Activated CD8-positive, alpha-beta memory T cell treated with anti-CD3 and anti-CD28 coated beads, Interleukin-2, amount 10 ng/mL, durations not matched to agents 7 days and 5 days (primary cell): Measurements from ENCODE around the gene PCDHGA3. TPM values are rescaled to one million over a fixed set of nuclear protein-coding genes. Genes with fewer than 3 reads are reported as not detected.
"Not testable (repeated sequence)": the region's sequence is repeated elsewhere in the genome, so short reads cannot be mapped to it uniquely, and the experiment has no call there.

ENCODE experiments used
- ATAC-seq: fragments of 150-1000 bp; cut with Tn5 transposase; one replicate; pipeline ENCODE4 v1.10.0; 2021; ENCODE audit warnings: moderate library complexity
- CTCF ChIA-PET: fragments of 350-600 bp; sonication (Branson Sonifier 250); formaldehyde crosslinking; loops from one replicate; lab custom pipeline; 2021; ENCODE audit warnings: antibody characterized with exemption; lab: Charles Lee
- DNase-seq: peaks from one replicate; pipeline ENCODE4 v3.0.0-alpha.2; 2020
- H3K27ac Mint-ChIP-seq: one replicate; pipeline ENCODE4 v1.8.0; 2021; ENCODE audit warnings: mild to moderate bottlenecking, mixed read lengths
- H3K27me3 Mint-ChIP-seq: one replicate; pipeline ENCODE4 v1.8.0; 2021; ENCODE audit warnings: mixed read lengths
- H3K36me3 Mint-ChIP-seq: one replicate; pipeline ENCODE4 v1.8.0; 2021; ENCODE audit warnings: mild to moderate bottlenecking, mixed read lengths
- H3K4me1 Mint-ChIP-seq: one replicate; pipeline ENCODE4 v1.8.0; 2021; ENCODE audit warnings: mixed read lengths
- H3K4me3 Mint-ChIP-seq: one replicate; pipeline ENCODE4 v1.8.0; 2021; ENCODE audit warnings: mild to moderate bottlenecking, moderate library complexity, mixed read lengths
- H3K9me3 Mint-ChIP-seq: one replicate; pipeline ENCODE4 v1.8.0; 2022; ENCODE audit warnings: low read depth, mixed read lengths
- total RNA-seq, 2 experiments: library from RNA; stranded (reverse); gene quantifications; one replicate each; pipeline ENCODE4 v1.2.3, GENCODE V29; 2021

Gene PCDHGA3
- total RNA-seq, 2 experiments from 2014 or later, result 0.15 TPM; not detected in 1

DNA sequence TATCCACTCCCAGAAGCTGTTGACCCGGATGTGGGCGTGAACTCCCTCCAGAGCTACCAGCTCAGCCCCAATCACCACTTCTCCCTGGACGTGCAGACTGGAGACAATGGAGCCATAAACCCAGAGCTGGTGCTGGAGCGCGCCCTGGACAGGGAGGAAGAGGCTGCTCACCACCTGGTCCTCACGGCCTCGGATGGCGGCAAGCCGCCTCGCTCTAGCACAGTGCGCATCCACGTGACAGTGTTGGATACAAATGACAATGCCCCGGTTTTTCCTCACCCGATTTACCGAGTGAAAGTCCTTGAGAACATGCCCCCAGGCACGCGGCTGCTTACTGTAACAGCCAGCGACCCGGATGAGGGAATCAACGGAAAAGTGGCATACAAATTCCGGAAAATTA lies 49.6 kb downstream of the PCDHGA3 start:
- ATAC-seq (no peak), DNase-seq (no peak)
- no peak overlapping the region for H3K27ac Mint-ChIP-seq
- H3K27me3 Mint-ChIP-seq, result peaks cover 41% of the 10 kb centered on the region
- peaks cover 7% of the 10 kb centered on the region for H3K36me3 Mint-ChIP-seq
- no peak overlapping the region for H3K4me3 Mint-ChIP-seq
- H3K4me1 Mint-ChIP-seq, result no peaks in the 10 kb centered on the region
- CTCF ChIA-PET, result interaction anchor here (1.0 to 1.3 kb wide), 2 partner anchors 28 to 120 kb away, joined by 3 read pairs; partner anchors contain the start of gene PCDHGA11
- H3K9me3 Mint-ChIP-seq, result peaks cover 15% of the 10 kb centered on the region

GRCh38 chr5:141394401-141395187 lies 51.0 kb downstream of the PCDHGA3 start:
- CTCF ChIA-PET, result interaction anchor here (1.0 kb wide), 1 partner anchor 11 kb away, joined by 3 read pairs; no protein-coding TSS in a partner anchor
- H3K9me3 Mint-ChIP-seq, H3K27ac Mint-ChIP-seq, ATAC-seq, H3K4me1 Mint-ChIP-seq, H3K4me3 Mint-ChIP-seq, DNase-seq, H3K36me3 Mint-ChIP-seq: not testable (repeated sequence)
- peaks cover 45% of the 10 kb centered on the region for H3K27me3 Mint-ChIP-seq

Other genes starting within 250 kb of the PCDHGA3 start
- not detected for gene PCDHB2, start 249.2 kb upstream of the PCDHGA3 start, total RNA-seq
- not detected for gene PCDHB3, start 243.4 kb upstream of the PCDHGA3 start, total RNA-seq
- not detected for gene PCDHB4, start 222.0 kb upstream of the PCDHGA3 start, total RNA-seq
- not detected for gene PCDHB5, start 208.6 kb upstream of the PCDHGA3 start, total RNA-seq
- not detected for gene PCDHB6, start 193.8 kb upstream of the PCDHGA3 start, total RNA-seq
- not detected for gene PCDHB7, start 171.2 kb upstream of the PCDHGA3 start, total RNA-seq
- gene PCDHB8, start 166.0 kb upstream of the PCDHGA3 start, total RNA-seq, result not detected
- not detected for gene PCDHB16, start 161.4 kb upstream of the PCDHGA3 start, total RNA-seq
- not detected for gene PCDHB9, start 156.7 kb upstream of the PCDHGA3 start, total RNA-seq
- gene PCDHB10, start 151.5 kb upstream of the PCDHGA3 start, total RNA-seq, result not detected
- not detected for gene PCDHB11, start 144.2 kb upstream of the PCDHGA3 start, total RNA-seq
- not detected for gene PCDHB12, start 135.1 kb upstream of the PCDHGA3 start, total RNA-seq
- not detected for gene PCDHB13, start 129.9 kb upstream of the PCDHGA3 start, total RNA-seq
- gene PCDHB14, start 120.5 kb upstream of the PCDHGA3 start, total RNA-seq, result not detected
- not detected for gene PCDHB15, start 98.4 kb upstream of the PCDHGA3 start, total RNA-seq
- gene SLC25A2, start 39.8 kb upstream of the PCDHGA3 start, total RNA-seq, result 1 to 10 TPM in 1 of 2 experiments, under 1 TPM in 1; 0.56 to 1.1 TPM
- gene TAF7, start 23.0 kb upstream of the PCDHGA3 start, total RNA-seq, result 10 to 100 TPM; 57.3 to 64.6 TPM
- gene PCDHGA1, start 13.3 kb upstream of the PCDHGA3 start, total RNA-seq, result not detected
- not detected for gene PCDHGA2, start 5.1 kb upstream of the PCDHGA3 start, total RNA-seq
- not detected for gene PCDHGB1, start 6.3 kb downstream of the PCDHGA3 start, total RNA-seq
- gene PCDHGA4, start 11.2 kb downstream of the PCDHGA3 start, total RNA-seq, result under 1 TPM in 1 of 2 experiments, not detected in 1; 0.20 TPM
- under 1 TPM; 0.12 to 0.67 TPM for gene PCDHGB2, start 16.2 kb downstream of the PCDHGA3 start, total RNA-seq
- under 1 TPM; 0.09 to 0.12 TPM for gene PCDHGA5, start 20.3 kb downstream of the PCDHGA3 start, total RNA-seq
- gene PCDHGB3, start 26.4 kb downstream of the PCDHGA3 start, total RNA-seq, result under 1 TPM; 0.09 to 0.41 TPM
- gene PCDHGA6, start 30.1 kb downstream of the PCDHGA3 start, total RNA-seq, result under 1 TPM; 0.16 to 0.20 TPM
- gene PCDHGA7, start 38.9 kb downstream of the PCDHGA3 start, total RNA-seq, result under 1 TPM in 1 of 2 experiments, not detected in 1; 0.07 TPM
- under 1 TPM; 0.07 to 0.09 TPM for gene PCDHGB4, start 43.9 kb downstream of the PCDHGA3 start, total RNA-seq
- gene PCDHGA8, start 48.8 kb downstream of the PCDHGA3 start, total RNA-seq, result not detected
- not detected for gene PCDHGB5, start 54.1 kb downstream of the PCDHGA3 start, total RNA-seq
- not detected for gene PCDHGA9, start 58.9 kb downstream of the PCDHGA3 start, total RNA-seq
- gene PCDHGB6, start 64.2 kb downstream of the PCDHGA3 start, total RNA-seq, result not detected
- not detected for gene PCDHGA10, start 69.2 kb downstream of the PCDHGA3 start, total RNA-seq
- not detected for gene PCDHGB7, start 73.8 kb downstream of the PCDHGA3 start, total RNA-seq
- gene PCDHGA11, start 77.2 kb downstream of the PCDHGA3 start, total RNA-seq, result not detected
- under 1 TPM in 1 of 2 experiments, not detected in 1; 0.07 TPM for gene PCDHGA12, start 86.7 kb downstream of the PCDHGA3 start, total RNA-seq
- not detected for gene PCDHGC3, start 132.1 kb downstream of the PCDHGA3 start, total RNA-seq
- gene PCDHGC4, start 141.2 kb downstream of the PCDHGA3 start, total RNA-seq, result not detected
- gene PCDHGC5, start 145.3 kb downstream of the PCDHGA3 start, total RNA-seq, result not detected